Astrocyte (in vitro differentiated cells and primary cell): ENCODE data around the gene CDKAL1.

Experiments
- CTCF ChIP-seq: IDR thresholded peaks from 2 replicates; pipeline ENCODE4 v1.5.1; 2011; ENCODE audit warnings: low read depth, mild to moderate bottlenecking, inconsistent platforms, low read length, moderate library complexity; ENCODE audit not compliant: insufficient read depth
- EZH2 ChIP-seq: IDR thresholded peaks from 2 replicates; pipeline ENCODE4 v1.6.1; 2012; ENCODE audit warnings: mild to moderate bottlenecking, low read length, inconsistent platforms; ENCODE audit not compliant: insufficient read depth

GRCh38 chr6:20929283-20929682 is 395.0 kb downstream of the CDKAL1 start:
- TF ChIP-seq EZH2, result no peak
- no peak for TF ChIP-seq CTCF
